Trophoblast cell (in vitro differentiated cells and primary cell): ENCODE measurements around the gene CLSTN3.

Experiments
- DNase-seq, 2 donors: peaks; one replicate each; pipeline ENCODE4 v3.0.0-alpha.2; 2016
- H2AFZ ChIP-seq: 2 replicates; pipeline ENCODE4 v1.6.1; 2013; ENCODE audit warnings: low read length, moderate library complexity, mild to moderate bottlenecking; ENCODE audit not compliant: insufficient read depth, poor library complexity
- H2AK5ac ChIP-seq: 2 replicates; pipeline ENCODE4 v1.6.1; 2013; ENCODE audit warnings: mild to moderate bottlenecking, low read length
- H2BK120ac ChIP-seq: 2 replicates; pipeline ENCODE4 v1.6.1; 2013; ENCODE audit warnings: low read length, mild to moderate bottlenecking, moderate library complexity; ENCODE audit not compliant: insufficient read depth, poor library complexity
- H2BK12ac ChIP-seq: 2 replicates; pipeline ENCODE4 v1.6.1; 2013; ENCODE audit warnings: mild to moderate bottlenecking, low read length, moderate library complexity
- H2BK5ac ChIP-seq: 2 replicates; pipeline ENCODE4 v1.6.1; 2013; ENCODE audit warnings: low read length, low read depth, moderate library complexity, mild to moderate bottlenecking; ENCODE audit not compliant: poor library complexity
- H3K14ac ChIP-seq: 2 replicates; pipeline ENCODE4 v1.6.1; 2013; ENCODE audit warnings: mild to moderate bottlenecking, low read length
- H3K18ac ChIP-seq: 2 replicates; pipeline ENCODE4 v1.6.1; 2013; ENCODE audit warnings: mild to moderate bottlenecking, low read length
- H3K23ac ChIP-seq: 2 replicates; pipeline ENCODE4 v1.6.1; 2013; ENCODE audit warnings: low read length
- H3K27ac ChIP-seq: 2 replicates; pipeline ENCODE4 v1.5.1; 2013; ENCODE audit warnings: low read depth, mild to moderate bottlenecking, inconsistent platforms, low read length, moderate library complexity
- H3K27me3 ChIP-seq: 2 replicates; pipeline ENCODE4 v1.6.1; 2013; ENCODE audit warnings: inconsistent platforms, mild to moderate bottlenecking, low read length, moderate library complexity; ENCODE audit not compliant: insufficient read depth
- H3K36me3 ChIP-seq, 2 experiments: 1 replicate in 1 of 2; 2 replicates in 1 of 2; pipeline ENCODE4 v1.6.1; 2013; ENCODE audit warnings: low read length in 2 of 2, mild to moderate bottlenecking in 2 of 2, moderate library complexity in 1 of 2; ENCODE audit not compliant: insufficient read depth in 2 of 2, control insufficient read depth in 1 of 2
- H3K4ac ChIP-seq: 2 replicates; pipeline ENCODE4 v1.6.1; 2013; ENCODE audit warnings: low read depth, mild to moderate bottlenecking, low read length, moderate library complexity
- H3K4me1 ChIP-seq, 2 experiments: 1 replicate in 1 of 2; 2 replicates in 1 of 2; pipeline ENCODE4 v1.6.1; 2013; ENCODE audit warnings: low read length in 2 of 2, mild to moderate bottlenecking in 2 of 2, moderate library complexity in 1 of 2; ENCODE audit not compliant: insufficient read depth in 2 of 2, control insufficient read depth in 1 of 2
- H3K4me2 ChIP-seq: 2 replicates; pipeline ENCODE4 v1.6.1; 2013; ENCODE audit warnings: inconsistent platforms, mild to moderate bottlenecking, low read length, moderate library complexity
- H3K4me3 ChIP-seq: 2 replicates; pipeline ENCODE4 v1.5.1; 2013; ENCODE audit warnings: mild to moderate bottlenecking, low read depth, low read length, inconsistent platforms
- H3K79me1 ChIP-seq: one replicate; pipeline ENCODE4 v1.6.1; 2013; ENCODE audit warnings: low read length
- H3K79me2 ChIP-seq: 2 replicates; pipeline ENCODE4 v1.6.1; 2013; ENCODE audit warnings: low read length, mild to moderate bottlenecking; ENCODE audit not compliant: control insufficient read depth, insufficient read depth, poor library complexity
- H3K9ac ChIP-seq: 2 replicates; pipeline ENCODE4 v1.6.1; 2013; ENCODE audit warnings: mild to moderate bottlenecking, low read length
- H3K9me3 ChIP-seq: 2 replicates; pipeline ENCODE4 v1.6.1; 2013; ENCODE audit warnings: low read depth, mild to moderate bottlenecking, control low read depth, inconsistent platforms, low read length; ENCODE audit not compliant: insufficient read depth
- H4K12ac ChIP-seq: 2 replicates; pipeline ENCODE4 v1.6.1; 2013; ENCODE audit warnings: low read depth, mild to moderate bottlenecking, low read length, moderate library complexity
- H4K8ac ChIP-seq: 2 replicates; pipeline ENCODE4 v1.6.1; 2013; ENCODE audit warnings: low read depth, mild to moderate bottlenecking, low read length, moderate library complexity
- H4K91ac ChIP-seq: one replicate; pipeline ENCODE4 v1.6.1; 2013; ENCODE audit warnings: low read depth, mild to moderate bottlenecking, low read length, moderate library complexity
- WGBS: extraction: QIAGEN DNeasy Blood & Tissue Kit; methylation state at CpG from one replicate; pipeline ENCODE4 v1.1.7; 2013; ENCODE audit warnings: missing lambda C conversion rate; ENCODE audit not compliant: insufficient read length, insufficient coverage; ENCODE audit errors: extremely low coverage; 5-methylcytosine and 5-hydroxymethylcytosine counted together

The CLSTN3 gene

GRCh38 chr12:7096979-7097378 is 33.2 kb upstream of the CLSTN3 start:
- H2BK12ac ChIP-seq, result no peak overlapping the region
- no peak overlapping the region for H4K8ac ChIP-seq
- no peak overlapping the region for H3K4me3 ChIP-seq
- no peak overlapping the region for H3K23ac ChIP-seq
- H3K79me1 ChIP-seq, result no peaks in the 10 kb centered on the region
- no peak overlapping the region for H2AK5ac ChIP-seq
- H2AFZ ChIP-seq, result no peak overlapping the region
- H4K91ac ChIP-seq, result no peak overlapping the region
- no CpG with 5 or more reads among the region's 19 CpGs for WGBS
- H3K4me1 ChIP-seq, result no peaks in the 10 kb centered on the region
- no peak for DNase-seq
- H3K9me3 ChIP-seq, result no peaks in the 10 kb centered on the region
- H3K9ac ChIP-seq, result no peak overlapping the region
- no peaks in the 10 kb centered on the region for H3K27me3 ChIP-seq
- peaks cover 9 to 12% of the 10 kb centered on the region in 2 experiments for H3K36me3 ChIP-seq
- no peak overlapping the region for H4K12ac ChIP-seq
- no peak overlapping the region for H3K27ac ChIP-seq
- H3K18ac ChIP-seq, result no peak overlapping the region
- no peak overlapping the region for H2BK5ac ChIP-seq
- no peak overlapping the region for H2BK120ac ChIP-seq
- no peaks in the 10 kb centered on the region for H3K79me2 ChIP-seq
- H3K4me2 ChIP-seq, result no peak overlapping the region
- H3K14ac ChIP-seq, result no peak overlapping the region
- H3K4ac ChIP-seq, result no peak overlapping the region

- H3K4me1 ChIP-seq, result no peaks in the 10 kb centered on the region
- H3K4me2 ChIP-seq, result no peak overlapping the region
- H3K18ac ChIP-seq, result no peak overlapping the region
- no peak overlapping the region for H4K12ac ChIP-seq
- H3K36me3 ChIP-seq, result peaks cover 9 to 16% of the 10 kb centered on the region in 2 experiments
- no peak overlapping the region for H2BK5ac ChIP-seq
- no peak overlapping the region for H3K27ac ChIP-seq
- H2BK12ac ChIP-seq, result no peak overlapping the region
- no peaks in the 10 kb centered on the region for H3K79me1 ChIP-seq
- H3K79me2 ChIP-seq, result no peaks in the 10 kb centered on the region
- no peaks in the 10 kb centered on the region for H3K27me3 ChIP-seq
- H3K9me3 ChIP-seq, result no peaks in the 10 kb centered on the region
- no peak overlapping the region for H2BK120ac ChIP-seq
- no CpG with 5 or more reads among the region's 9 CpGs for WGBS
- no peak overlapping the region for H2AFZ ChIP-seq
- DNase-seq, result no peak
- no peak overlapping the region for H3K9ac ChIP-seq
- no peak overlapping the region for H3K4ac ChIP-seq
- H2AK5ac ChIP-seq, result no peak overlapping the region
- H3K23ac ChIP-seq, result no peak overlapping the region
- H3K14ac ChIP-seq, result no peak overlapping the region
- H4K8ac ChIP-seq, result no peak overlapping the region
- H4K91ac ChIP-seq, result no peak overlapping the region
- no peak overlapping the region for H3K4me3 ChIP-seq
Measured at GRCh38 chr12:7099290-7099996, 30.7 kb upstream of the CLSTN3 start.

GRCh38 chr12:7100239-7100638 is 29.9 kb upstream of the CLSTN3 start:
- no peak for DNase-seq
- Histone ChIP-seq H3K4me2 (no peak overlapping the region), H3K27me3 (no peaks in the 10 kb centered on the region), H3K14ac (no peak overlapping the region), H3K79me1 (no peaks in the 10 kb centered on the region), H3K27ac (no peak overlapping the region), H4K12ac (no peak overlapping the region), H3K79me2 (no peaks in the 10 kb centered on the region), H3K9me3 (no peaks in the 10 kb centered on the region), H3K9ac (no peak overlapping the region), H2BK5ac (no peak overlapping the region), H4K8ac (no peak overlapping the region), H4K91ac (no peak overlapping the region), H3K36me3 (peaks cover 9 to 18% of the 10 kb centered on the region in 2 experiments), H3K23ac (no peak overlapping the region), H3K4me1 (no peaks in the 10 kb centered on the region), H2AFZ (no peak overlapping the region), H2BK120ac (no peak overlapping the region), H3K18ac (no peak overlapping the region), H3K4ac (no peak overlapping the region), H2AK5ac (no peak overlapping the region), H2BK12ac (no peak overlapping the region), H3K4me3 (no peak overlapping the region)
- WGBS, result no CpG with 5 or more reads among the region's 4 CpGs

GRCh38 chr12:7101047-7101693 is 29.0 kb upstream of the CLSTN3 start:
- Histone ChIP-seq H3K4me3 (no peak overlapping the region), H3K4me2 (no peak overlapping the region), H3K9me3 (no peaks in the 10 kb centered on the region), H3K4ac (no peak overlapping the region), H4K8ac (no peak overlapping the region), H3K79me2 (no peaks in the 10 kb centered on the region), H3K18ac (no peak overlapping the region), H3K27me3 (no peaks in the 10 kb centered on the region), H3K9ac (no peak overlapping the region), H2AK5ac (no peak overlapping the region), H3K79me1 (no peaks in the 10 kb centered on the region), H2BK12ac (no peak overlapping the region), H3K4me1 (no peaks in the 10 kb centered on the region), H3K23ac (no peak overlapping the region), H4K91ac (no peak overlapping the region), H3K36me3 (peaks cover 9 to 18% of the 10 kb centered on the region in 2 experiments), H4K12ac (no peak overlapping the region), H3K27ac (no peak overlapping the region), H2BK5ac (no peak overlapping the region), H2AFZ (no peak overlapping the region), H2BK120ac (no peak overlapping the region), H3K14ac (no peak overlapping the region)
- no CpG with 5 or more reads among the region's 4 CpGs for WGBS
- DNase-seq, result no peak
